Caco-2 (cell line): ENCODE measurements around the gene ARID1A. TPM values are rescaled to one million over a fixed set of nuclear protein-coding genes. Genes with fewer than 3 reads are reported as not detected.

ENCODE experiments used
- BruUV-seq: library from RNA; stranded (reverse); fragments of 400-500 nt; replicated peaks from 2 replicates; lab custom pipeline; 2021; lab: Mats Ljungman, UMichigan
- CTCF ChIA-PET: fragments of 300-600 bp; sonication (Branson Sonifier 250); formaldehyde crosslinking; loops from one replicate; lab custom pipeline; 2022; ENCODE audit warnings: antibody characterized with exemption; lab: Charles Lee
- POLR2A ChIA-PET: fragments of 300-600 bp; sonication (Branson Sonifier 250); formaldehyde crosslinking; loops from one replicate; lab custom pipeline; 2022; ENCODE audit warnings: antibody characterized with exemption; lab: Charles Lee
- DNase-seq, 2 experiments: peaks; one replicate each; pipeline versions ENCODE4 v3.0.0 to v3.0.0-alpha.2; 2020 to 2022
- H3K27me3 ChIP-seq: replicated peaks from 2 replicates; pipeline ENCODE4 v1.6.0; 2011; ENCODE audit warnings: low read length; ENCODE audit not compliant: control insufficient read depth, insufficient read depth
- H3K36me3 ChIP-seq: 2 replicates; pipeline ENCODE4 v1.5.1; 2011; ENCODE audit warnings: low read length; ENCODE audit not compliant: control insufficient read depth, insufficient read depth
- H3K4me1 ChIP-seq: fragments of 250-450 bp; sonication (Bioruptor Pico); 2 replicates; pipeline ENCODE4 v1.5.1; 2020; ENCODE audit warnings: mild to moderate bottlenecking
- H3K4me3 ChIP-seq: 2 replicates; pipeline ENCODE4 v1.5.1; 2011; ENCODE audit warnings: low read depth, mild to moderate bottlenecking, control low read depth, low read length
- H3K9me3 ChIP-seq: fragments of 250-450 bp; sonication (Bioruptor Pico); 2 replicates; pipeline ENCODE4 v1.5.1; 2020; ENCODE audit warnings: mild to moderate bottlenecking, moderate library complexity
- H3K27ac Mint-ChIP-seq: one replicate; pipeline ENCODE4 v1.8.0; 2022; ENCODE audit warnings: mixed read lengths; ENCODE audit not compliant: unreplicated experiment
- H3K27me3 Mint-ChIP-seq: one replicate; pipeline ENCODE4 v1.8.0; 2022; ENCODE audit warnings: mixed read lengths; ENCODE audit not compliant: insufficient read depth, unreplicated experiment
- H3K36me3 Mint-ChIP-seq: one replicate; pipeline ENCODE4 v1.8.0; 2022; ENCODE audit warnings: mild to moderate bottlenecking, mixed read lengths; ENCODE audit not compliant: insufficient read depth, unreplicated experiment
- H3K4me1 Mint-ChIP-seq: one replicate; pipeline ENCODE4 v1.8.0; 2022; ENCODE audit warnings: low read depth, mixed read lengths; ENCODE audit not compliant: unreplicated experiment
- H3K4me3 Mint-ChIP-seq: one replicate; pipeline ENCODE4 v1.8.0; 2022; ENCODE audit warnings: mild to moderate bottlenecking, moderate library complexity, mixed read lengths; ENCODE audit not compliant: unreplicated experiment
- H3K9me3 Mint-ChIP-seq: one replicate; pipeline ENCODE4 v1.8.0; 2022; ENCODE audit warnings: mixed read lengths; ENCODE audit not compliant: unreplicated experiment
- intact Hi-C: fragments of 100-400 bp; cut with micrococcal nuclease; formaldehyde crosslinking; loops from one replicate; pipeline ENCODE4 v1.10.0; 2022; ENCODE audit not compliant: unreplicated experiment
- total RNA-seq: library from RNA; stranded (reverse); gene quantifications from 2 replicates; pipeline ENCODE4 v1.2.3, GENCODE V29; 2022
- TF ChIP-seq, protein P1 (sequence below), 2 experiments: fragments of 200-600 bp in 1 of 2; IDR thresholded peaks; 1 replicate in 1 of 2; 2 replicates in 1 of 2; pipeline versions ENCODE4 v1.5.1 to v1.8.0; 2011 to 2022; ENCODE audit warnings: antibody characterized with exemption in 1 of 2, control low read depth in 1 of 2, inconsistent platforms in 1 of 2, low read depth in 1 of 2, low read length in 1 of 2, mild to moderate bottlenecking in 1 of 2, moderate library complexity in 1 of 2; ENCODE audit not compliant: insufficient read depth in 1 of 2, severe bottlenecking in 1 of 2, unreplicated experiment in 1 of 2

ARID1A gene
- total RNA-seq, 1 experiment from 2014 or later = 66.5 TPM

DNA sequence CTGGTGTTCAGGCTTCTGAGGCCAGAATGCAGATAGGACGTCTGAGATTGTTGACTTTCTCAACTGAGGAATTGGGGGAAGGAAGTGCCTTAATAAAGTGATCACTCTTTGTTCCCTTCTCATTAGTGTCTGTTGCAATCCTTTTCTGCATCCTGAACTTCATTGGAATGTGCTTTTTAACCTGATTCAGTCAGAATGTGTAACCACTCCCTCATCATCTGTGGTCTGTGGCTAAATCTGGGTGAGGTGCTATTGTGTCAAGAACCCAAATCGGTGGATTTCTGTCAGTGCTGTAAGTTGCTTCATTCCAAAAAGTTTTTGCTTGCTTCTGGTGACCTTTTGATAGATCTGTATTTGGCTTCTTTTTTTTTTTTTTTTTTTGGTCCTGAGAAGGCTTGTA lies 38.2 kb downstream of the ARID1A start:
- no peaks in the 10 kb centered on the region for H3K9me3 ChIP-seq
- no peaks in the 10 kb centered on the region for H3K27me3 ChIP-seq
- no peaks in the 10 kb centered on the region for H3K4me1 ChIP-seq
- Mint-ChIP-seq H3K27me3 (no peaks in the 10 kb centered on the region), H3K27ac (no peak overlapping the region), H3K36me3 (peaks cover 61% of the 10 kb centered on the region), H3K9me3 (no peaks in the 10 kb centered on the region), H3K4me3 (no peak overlapping the region), H3K4me1 (no peaks in the 10 kb centered on the region)
- H3K36me3 ChIP-seq = peaks cover 9% of the 10 kb centered on the region
- no peak for DNase-seq
- H3K4me3 ChIP-seq = no peak overlapping the region
- ChIA-PET CTCF (no interaction called here), POLR2A (no interaction called here)
- TF ChIP-seq, protein P1, sequence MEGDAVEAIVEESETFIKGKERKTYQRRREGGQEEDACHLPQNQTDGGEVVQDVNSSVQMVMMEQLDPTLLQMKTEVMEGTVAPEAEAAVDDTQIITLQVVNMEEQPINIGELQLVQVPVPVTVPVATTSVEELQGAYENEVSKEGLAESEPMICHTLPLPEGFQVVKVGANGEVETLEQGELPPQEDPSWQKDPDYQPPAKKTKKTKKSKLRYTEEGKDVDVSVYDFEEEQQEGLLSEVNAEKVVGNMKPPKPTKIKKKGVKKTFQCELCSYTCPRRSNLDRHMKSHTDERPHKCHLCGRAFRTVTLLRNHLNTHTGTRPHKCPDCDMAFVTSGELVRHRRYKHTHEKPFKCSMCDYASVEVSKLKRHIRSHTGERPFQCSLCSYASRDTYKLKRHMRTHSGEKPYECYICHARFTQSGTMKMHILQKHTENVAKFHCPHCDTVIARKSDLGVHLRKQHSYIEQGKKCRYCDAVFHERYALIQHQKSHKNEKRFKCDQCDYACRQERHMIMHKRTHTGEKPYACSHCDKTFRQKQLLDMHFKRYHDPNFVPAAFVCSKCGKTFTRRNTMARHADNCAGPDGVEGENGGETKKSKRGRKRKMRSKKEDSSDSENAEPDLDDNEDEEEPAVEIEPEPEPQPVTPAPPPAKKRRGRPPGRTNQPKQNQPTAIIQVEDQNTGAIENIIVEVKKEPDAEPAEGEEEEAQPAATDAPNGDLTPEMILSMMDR (IDR thresholded peaks at IDR 0.05; ENCODE audit: insufficient read depth in 1 of 2, low read depth in 1 of 2, low read length in 1 of 2, severe bottlenecking in 1 of 2, unreplicated experiment in 1 of 2) = no peak
- no TSS peak for BruUV-seq
- intact Hi-C loops = no loop called here

GRCh38 chr1:26734501-26735058 lies 38.8 kb downstream of the ARID1A start:
- peaks cover 63% of the 10 kb centered on the region for H3K36me3 Mint-ChIP-seq

GRCh38 chr1:26739329-26739914 lies 43.6 kb downstream of the ARID1A start:
- Histone ChIP-seq H3K36me3 (peaks cover 1% of the 10 kb centered on the region; the same call in 1 of the 2 replicates), H3K4me3 (no peak overlapping the region), H3K4me1 (no peaks in the 10 kb centered on the region; the same call in 1 of the 2 replicates), H3K27me3 (no peaks in the 10 kb centered on the region), H3K9me3 (no peaks in the 10 kb centered on the region)
- peaks cover 19% of the 10 kb centered on the region for H3K4me1 Mint-ChIP-seq
- H3K4me3 Mint-ChIP-seq = no peak overlapping the region
- no TSS peak for BruUV-seq
- H3K27ac Mint-ChIP-seq = no peak overlapping the region
- POLR2A ChIA-PET = no interaction called here
- CTCF ChIA-PET = interaction anchor here (0.7 to 1.2 kb wide), 2 partner anchors 46 to 227 kb away, joined by 4 to 7 read pairs; no protein-coding TSS in a partner anchor
- intact Hi-C loops = no loop called here
- no peaks in the 10 kb centered on the region for H3K9me3 Mint-ChIP-seq
- no peak for DNase-seq
- H3K27me3 Mint-ChIP-seq = no peaks in the 10 kb centered on the region
- peaks cover 58% of the 10 kb centered on the region for H3K36me3 Mint-ChIP-seq
- TF ChIP-seq, protein P1 (IDR thresholded peaks at IDR 0.05; ENCODE audit: insufficient read depth in 1 of 2, low read depth in 1 of 2, low read length in 1 of 2, severe bottlenecking in 1 of 2, unreplicated experiment in 1 of 2) = no peak

More at GRCh38 chr1:26734501-26735058, 38.8 kb downstream of the ARID1A start:
- Histone ChIP-seq H3K27me3 (no peaks in the 10 kb centered on the region), H3K4me1 (no peaks in the 10 kb centered on the region), H3K4me3 (no peak overlapping the region), H3K9me3 (no peaks in the 10 kb centered on the region), H3K36me3 (peaks cover 8% of the 10 kb centered on the region)
- DNase-seq = no peak
- no TSS peak for BruUV-seq
- ChIA-PET CTCF (interaction anchor here (0.7 kb wide), 1 partner anchor 111 kb away, joined by 3 read pairs; no protein-coding TSS in a partner anchor), POLR2A (no interaction called here)
- intact Hi-C loops = no loop called here
- H3K4me1 Mint-ChIP-seq = peaks cover 2% of the 10 kb centered on the region
- no peak overlapping the region for H3K4me3 Mint-ChIP-seq
- H3K27me3 Mint-ChIP-seq = no peaks in the 10 kb centered on the region
- H3K9me3 Mint-ChIP-seq = no peaks in the 10 kb centered on the region
- H3K27ac Mint-ChIP-seq = no peak overlapping the region
- TF ChIP-seq, protein P1 (IDR thresholded peaks at IDR 0.05; ENCODE audit: insufficient read depth in 1 of 2, low read depth in 1 of 2, low read length in 1 of 2, severe bottlenecking in 1 of 2, unreplicated experiment in 1 of 2) = no peak
